Measurements from ENCODE around the gene TRAPPC5.
A peak's percentile ranks its signal among the peaks of the same experiment; 100 is the strongest.

TRAPPC5 gene

GRCh38 chr19:7645656-7646425 lies 34.8 kb upstream of the TRAPPC5 start:
- no peak for DNase-seq

GRCh38 chr19:7646426-7646700 lies 34.3 kb upstream of the TRAPPC5 start:
- no peak for DNase-seq

GRCh38 chr19:7647156-7647555 lies 33.5 kb upstream of the TRAPPC5 start:
- DNase-seq, result no peak

- no peak for DNase-seq
Observed at GRCh38 chr19:7648265-7649014, 32.2 kb upstream of the TRAPPC5 start.

- no peak for DNase-seq
Observed at GRCh38 chr19:7650148-7650547, 30.5 kb upstream of the TRAPPC5 start.

GRCh38 chr19:7652061-7652641 lies 28.5 kb upstream of the TRAPPC5 start:
- DNase-seq, result peak; percentile 59

- no peak for DNase-seq
Observed at GRCh38 chr19:7654401-7654800, 26.2 kb upstream of the TRAPPC5 start.

DNA sequence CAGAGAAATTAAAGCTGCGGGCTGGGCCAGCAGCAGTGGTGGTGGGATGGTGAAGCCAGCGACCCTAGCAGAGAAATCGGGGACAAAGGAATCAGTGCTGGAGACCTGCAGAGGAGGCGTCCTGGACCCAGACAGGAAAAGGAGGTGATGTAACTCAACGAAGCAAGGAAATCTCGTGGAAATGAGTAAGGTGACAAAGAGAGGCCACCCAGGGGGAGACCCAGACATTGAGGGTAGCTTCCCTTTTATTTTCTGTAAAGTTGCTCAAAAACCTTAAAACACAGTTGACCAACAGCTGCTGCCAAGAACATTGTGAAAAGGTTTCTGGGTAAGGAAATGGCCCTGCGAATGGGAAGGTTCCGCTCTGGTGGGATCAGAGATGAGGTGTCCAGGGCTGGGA lies 25.1 kb upstream of the TRAPPC5 start:
- DNase-seq, result no peak

- no peak for DNase-seq
Observed at GRCh38 chr19:7657131-7657751, 23.4 kb upstream of the TRAPPC5 start.

GRCh38 chr19:7658219-7658686 lies 22.4 kb upstream of the TRAPPC5 start:
- no peak for DNase-seq

DNA sequence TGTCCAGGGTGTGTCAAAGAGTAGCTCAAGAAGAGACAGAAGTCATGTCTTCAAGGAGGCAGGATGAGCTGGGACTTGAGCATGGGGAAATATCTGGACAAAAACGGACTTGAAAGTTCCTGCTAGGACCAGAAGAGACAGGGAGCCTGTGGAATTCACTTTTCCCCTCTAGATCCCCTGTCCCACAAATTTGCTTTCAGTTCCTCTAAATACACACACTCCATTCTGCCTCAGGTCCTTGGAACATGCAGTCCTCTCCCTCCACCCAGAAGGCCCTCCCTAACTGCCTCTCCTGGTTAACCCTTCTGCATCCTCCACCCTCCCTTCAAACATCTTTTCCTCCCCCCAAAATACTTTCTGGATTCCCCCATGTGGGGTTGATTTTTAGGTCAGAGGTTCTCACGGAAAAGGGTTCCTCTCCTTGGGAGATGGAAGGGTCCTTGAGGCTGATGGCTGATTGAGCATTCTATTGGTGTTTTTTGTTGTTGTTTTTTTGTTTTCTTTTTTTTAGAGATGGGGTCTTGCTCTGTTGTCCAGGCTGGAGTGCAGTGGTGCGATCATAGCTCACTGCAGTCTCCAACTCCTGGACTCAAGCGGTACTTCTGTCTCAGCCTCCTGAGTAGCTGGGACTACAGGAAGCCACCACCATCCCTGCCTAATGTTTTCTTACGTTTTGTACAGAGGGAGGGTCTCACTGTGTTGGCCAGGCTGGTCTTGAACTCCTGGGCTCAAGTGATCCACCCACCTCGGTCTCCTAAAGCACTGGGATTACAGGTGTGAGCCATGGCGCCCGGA lies 18.7 kb upstream of the TRAPPC5 start:
- DNase-seq, result no peak

GRCh38 chr19:7662657-7663056 lies 18.0 kb upstream of the TRAPPC5 start:
- no peak for DNase-seq

DNA sequence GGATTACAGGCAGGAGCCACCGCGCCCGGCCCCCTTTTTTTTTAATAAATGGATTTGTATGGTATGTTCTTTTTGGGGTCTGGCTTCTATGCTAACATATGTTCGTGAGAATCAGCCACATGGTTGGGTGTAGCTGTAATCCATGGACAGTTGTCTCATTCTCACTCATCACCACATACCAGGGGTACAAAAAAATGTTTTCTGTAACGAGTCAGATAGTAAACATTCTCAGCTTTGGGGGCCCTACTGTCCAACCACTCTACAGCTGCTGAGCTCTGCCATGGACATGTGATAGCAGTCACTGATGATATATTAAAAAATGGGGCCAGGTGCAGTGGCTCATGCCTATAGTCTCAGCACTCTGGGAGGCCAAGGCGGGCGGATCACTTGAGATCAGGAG lies 16.9 kb upstream of the TRAPPC5 start:
- no peak for DNase-seq

- DNase-seq, result peak; percentile 21
Observed at GRCh38 chr19:7665076-7665475, 15.6 kb upstream of the TRAPPC5 start.

DNA sequence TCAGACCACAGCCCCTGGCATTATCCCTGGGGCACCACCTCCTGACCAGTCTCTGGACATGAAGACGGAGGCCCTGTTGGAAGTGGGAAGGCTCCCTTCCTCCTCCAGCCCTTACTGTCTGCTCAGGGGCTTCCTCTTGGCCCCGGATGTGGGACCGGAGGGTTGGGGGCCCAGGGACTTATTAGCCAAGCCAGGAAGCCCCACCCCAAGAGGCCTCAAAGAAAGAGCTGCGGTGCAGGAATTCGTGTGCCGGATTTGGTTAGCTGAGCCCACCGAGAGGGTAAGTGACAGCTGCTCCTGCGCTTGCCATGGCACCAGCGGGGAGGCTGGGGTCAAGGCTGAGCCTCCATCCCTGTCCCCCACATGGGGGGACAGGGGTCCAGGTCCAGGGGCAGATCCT lies 11.8 kb upstream of the TRAPPC5 start, which contains the start of gene RETN:
Gene RETN, plus strand, starts transcription at position 208 of the 400 bp plus-strand sequence. CDS start 278 bp downstream, outside the sequence.
- no peak for DNase-seq

GRCh38 chr19:7669641-7670040 lies 11.0 kb upstream of the TRAPPC5 start:
- DNase-seq, result no peak

DNA sequence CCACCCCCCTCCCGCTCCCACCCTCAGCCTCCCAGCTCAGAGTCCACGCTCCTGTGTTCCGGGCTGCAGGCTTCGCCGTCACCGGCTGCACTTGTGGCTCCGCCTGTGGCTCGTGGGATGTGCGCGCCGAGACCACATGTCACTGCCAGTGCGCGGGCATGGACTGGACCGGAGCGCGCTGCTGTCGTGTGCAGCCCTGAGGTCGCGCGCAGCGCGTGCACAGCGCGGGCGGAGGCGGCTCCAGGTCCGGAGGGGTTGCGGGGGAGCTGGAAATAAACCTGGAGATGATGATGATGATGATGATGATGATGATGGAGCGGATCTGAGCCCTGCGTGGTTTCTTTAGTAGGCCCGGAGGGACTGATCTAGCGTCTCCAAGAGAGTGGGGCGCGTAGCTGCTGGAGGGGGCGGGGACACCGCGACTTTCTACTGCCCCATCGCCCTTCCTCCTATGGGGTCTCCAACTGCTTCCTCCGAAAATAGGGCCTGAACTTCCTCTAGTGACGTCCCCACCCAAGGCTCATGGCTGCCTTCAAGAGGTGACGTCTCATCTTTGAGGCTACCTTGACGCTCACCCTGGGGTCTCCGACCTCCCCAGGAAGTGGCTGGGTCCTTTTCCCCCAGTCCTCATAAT lies 10.4 kb upstream of the TRAPPC5 start:
- no peak for DNase-seq

- no peak for DNase-seq
Observed at GRCh38 chr19:7670790-7671189, 9.8 kb upstream of the TRAPPC5 start.

DNA sequence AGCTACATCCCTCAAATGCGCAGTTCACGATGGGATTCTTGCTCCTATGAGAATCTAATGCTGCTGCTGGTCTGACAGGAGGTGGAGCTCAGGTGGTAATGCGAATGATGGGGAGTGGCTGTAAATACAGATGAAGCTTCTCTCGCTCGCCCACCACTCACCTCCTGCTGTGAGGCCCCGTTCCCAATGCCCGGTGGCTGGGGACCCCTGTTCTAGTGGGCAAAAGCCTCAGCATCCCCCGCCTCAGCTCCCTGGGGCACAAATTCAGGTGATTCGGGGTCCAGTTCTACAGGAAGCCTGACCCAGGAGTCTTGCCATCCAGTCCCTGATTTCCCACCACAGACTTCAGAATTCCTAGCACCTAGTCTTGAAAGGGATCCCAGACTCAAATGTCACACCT lies 8.1 kb upstream of the TRAPPC5 start:
- no peak for DNase-seq

DNA sequence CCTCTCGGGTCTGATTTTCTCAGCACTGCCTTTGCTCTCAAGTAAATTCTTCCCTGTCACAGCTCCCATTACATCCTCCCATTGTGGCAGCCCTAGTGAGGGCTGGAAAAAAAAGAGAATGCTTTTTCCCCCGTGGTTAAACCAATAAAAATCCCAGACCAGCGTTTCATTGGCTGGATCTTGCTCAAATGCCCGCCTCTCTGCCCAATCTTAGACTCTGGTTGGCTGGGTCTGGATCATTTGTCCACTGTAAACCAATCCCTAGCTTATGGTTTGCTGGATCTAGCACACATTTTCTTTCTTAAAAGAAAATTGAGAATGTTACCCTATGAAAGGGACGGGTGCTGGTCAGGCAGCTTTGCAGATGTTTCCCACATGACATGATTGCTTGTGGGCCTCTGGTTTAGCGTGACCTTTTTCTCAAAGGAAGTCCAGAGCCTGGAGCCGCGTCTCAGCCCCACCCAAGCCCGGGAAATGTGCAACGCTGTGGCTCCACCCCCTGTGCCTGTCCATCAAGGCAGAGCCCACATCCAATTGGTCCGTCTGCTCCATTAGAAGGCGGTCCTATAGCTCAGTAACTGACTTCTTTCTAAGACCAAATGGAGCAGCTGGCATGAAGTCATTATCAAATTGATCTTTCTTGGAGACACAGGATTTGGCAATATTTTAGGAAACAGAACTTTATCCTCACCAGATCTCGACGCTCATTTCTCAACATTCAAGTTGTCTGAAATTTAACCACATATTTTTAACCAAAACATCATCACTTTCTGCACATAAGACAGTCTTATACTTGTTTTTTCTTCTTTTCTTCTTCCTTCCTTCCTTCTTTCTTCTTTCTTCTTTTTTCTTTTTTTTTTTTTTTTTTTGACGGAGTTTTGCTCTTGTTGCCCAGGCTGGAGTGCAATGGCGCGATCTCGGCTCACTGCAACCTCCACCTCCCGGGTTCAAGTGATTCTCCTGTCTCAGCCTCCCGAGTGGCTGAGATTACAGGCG lies 6.3 kb upstream of the TRAPPC5 start:
- peak; percentile 47 for DNase-seq

GRCh38 chr19:7676376-7676775 lies 4.3 kb upstream of the TRAPPC5 start:
- no peak for DNase-seq
